CD4-positive, alpha-beta T cell treated with Interferon gamma for 1 hour (primary cell): ENCODE results near the gene SIGLEC14.

Experiments
- DNase-seq: peaks from one replicate; pipeline ENCODE4 v3.0.0-alpha.2; 2020

SIGLEC14 gene

DNA sequence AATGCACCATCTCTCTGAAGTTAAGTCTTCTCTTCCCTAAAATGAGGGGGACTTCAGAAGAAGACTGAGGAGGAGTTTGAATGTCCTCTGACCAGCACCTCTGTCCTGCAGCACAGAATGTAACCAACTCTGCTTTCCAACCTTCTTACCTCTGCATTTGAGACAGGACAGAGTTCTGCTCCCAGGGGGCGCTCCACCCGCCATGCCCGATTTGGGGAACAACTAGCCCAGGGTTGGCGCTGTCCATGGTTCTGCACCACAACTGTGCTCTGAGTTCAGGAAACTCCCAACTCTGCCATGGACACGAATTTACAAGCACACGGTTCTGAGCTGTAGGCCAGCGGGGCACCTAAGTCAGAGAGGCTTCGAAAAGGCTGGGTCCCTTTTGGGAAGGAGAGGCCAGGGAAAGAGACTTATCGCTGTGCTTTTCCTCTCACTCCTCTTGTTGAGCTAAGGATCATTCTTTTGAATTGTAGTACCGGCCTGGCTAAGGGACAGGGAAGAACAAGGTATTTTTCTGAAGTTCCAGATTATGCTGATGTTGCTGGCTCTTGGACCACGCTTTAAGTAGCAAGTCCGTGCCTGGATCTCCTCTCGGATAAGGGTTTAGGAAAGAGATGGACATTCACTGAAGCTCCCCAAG lies 38.6 kb downstream of the SIGLEC14 start:
- peak; percentile 68 for DNase-seq

DNA sequence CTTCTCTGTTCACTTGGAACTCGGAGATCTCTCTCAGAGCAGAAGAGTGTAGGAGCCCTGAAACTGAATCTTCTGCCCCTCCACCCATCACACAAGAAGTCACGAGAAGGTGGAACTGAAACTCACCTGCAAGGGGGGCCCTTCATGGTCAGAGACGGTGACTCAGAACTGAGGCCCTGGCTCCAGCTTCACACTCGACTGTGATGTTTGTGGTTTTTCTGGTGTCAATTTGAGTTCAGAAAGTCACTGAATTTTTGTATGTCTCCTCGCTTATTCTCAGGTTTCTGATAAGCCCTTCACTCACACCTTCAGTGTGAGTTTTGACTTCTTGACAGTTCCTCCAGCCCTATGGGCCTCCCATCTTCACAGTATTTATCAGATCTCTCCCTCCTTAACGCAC lies 39.5 kb downstream of the SIGLEC14 start:
- DNase-seq: peak; percentile 59

DNA sequence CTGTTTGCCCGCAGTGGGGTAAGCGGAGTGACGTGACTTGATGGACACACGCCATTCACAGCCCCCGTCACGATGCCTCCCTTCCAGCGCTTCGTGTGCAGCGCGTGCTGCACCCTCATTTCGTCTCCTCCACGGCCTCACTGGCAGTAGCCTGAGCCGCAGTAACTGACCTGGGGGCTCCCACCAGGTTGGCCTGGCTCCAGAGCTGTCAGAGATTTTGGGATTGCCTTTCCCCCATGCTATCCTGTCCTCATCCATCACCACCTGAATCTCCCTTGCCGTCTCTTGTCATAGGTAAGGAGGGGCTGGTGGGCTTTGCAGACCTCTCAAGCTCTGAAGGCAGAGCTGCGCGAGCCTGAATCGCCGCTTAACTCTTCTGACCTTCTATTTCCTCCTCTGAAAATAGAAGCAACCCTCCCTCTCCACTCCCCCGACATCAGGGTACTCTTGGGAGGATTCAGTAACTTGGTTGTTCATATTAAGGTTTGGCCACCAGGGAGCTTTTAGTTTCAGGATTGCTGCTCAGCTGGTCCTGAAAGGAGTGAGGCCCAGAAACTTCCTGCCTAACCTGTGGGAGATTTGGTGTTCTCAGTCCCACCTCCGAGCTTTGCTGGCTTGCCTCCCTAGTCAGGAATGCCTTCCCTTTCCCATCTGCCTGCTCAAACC lies 44.3 kb downstream of the SIGLEC14 start:
- no peak for DNase-seq

DNA sequence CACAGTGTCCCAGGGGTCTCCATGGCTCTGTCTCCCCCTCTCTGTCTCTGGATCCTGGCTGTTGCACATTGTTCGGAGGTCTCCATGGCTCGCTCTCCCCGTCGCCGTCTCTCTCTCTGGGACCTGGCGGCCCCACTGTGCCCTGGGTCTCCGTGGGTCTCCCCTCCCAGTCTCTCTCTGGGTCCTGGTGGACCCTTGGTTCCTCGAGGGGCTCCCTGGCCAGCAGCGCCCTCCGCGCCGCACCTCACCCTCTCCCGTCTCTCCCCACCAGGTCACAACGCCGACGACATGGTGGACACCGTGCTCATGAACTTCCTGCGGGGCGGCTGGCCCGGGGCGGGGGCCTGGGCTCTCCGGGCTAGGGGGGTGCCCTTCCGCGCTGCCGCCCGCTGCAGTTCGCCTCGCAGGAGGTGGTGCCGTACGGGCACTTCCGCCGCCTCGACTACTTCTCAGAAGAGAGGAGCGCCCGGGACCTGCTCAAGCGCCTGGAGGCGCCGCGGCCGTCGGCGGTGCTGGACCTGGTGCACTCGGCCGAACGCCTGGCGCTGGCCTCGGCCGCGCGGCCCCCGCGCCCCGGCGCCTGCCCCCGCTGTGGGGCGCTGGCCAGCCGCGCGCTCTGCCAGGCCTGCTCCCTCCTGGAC lies 45.6 kb downstream of the SIGLEC14 start:
- peak; percentile 21 for DNase-seq

DNA sequence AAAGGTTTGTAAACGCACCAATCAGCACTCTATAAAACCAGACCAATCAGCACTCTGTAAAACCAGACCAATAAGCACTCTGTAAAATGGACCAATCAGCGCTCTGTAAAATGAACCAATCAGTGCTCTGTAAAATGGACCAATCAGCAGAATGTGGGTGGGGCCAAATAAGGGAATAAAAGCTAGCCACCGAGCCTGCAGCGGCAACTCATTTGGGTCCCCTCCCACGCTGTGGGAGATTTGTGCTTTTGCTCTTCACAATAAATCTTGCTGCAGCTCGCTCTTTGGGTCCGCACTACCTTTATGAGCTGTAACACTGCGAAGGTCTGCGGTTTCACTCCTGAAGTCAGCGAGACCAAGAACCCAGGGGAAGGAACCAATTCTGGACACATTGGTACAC lies 47.5 kb downstream of the SIGLEC14 start:
- DNase-seq: no peak

DNA sequence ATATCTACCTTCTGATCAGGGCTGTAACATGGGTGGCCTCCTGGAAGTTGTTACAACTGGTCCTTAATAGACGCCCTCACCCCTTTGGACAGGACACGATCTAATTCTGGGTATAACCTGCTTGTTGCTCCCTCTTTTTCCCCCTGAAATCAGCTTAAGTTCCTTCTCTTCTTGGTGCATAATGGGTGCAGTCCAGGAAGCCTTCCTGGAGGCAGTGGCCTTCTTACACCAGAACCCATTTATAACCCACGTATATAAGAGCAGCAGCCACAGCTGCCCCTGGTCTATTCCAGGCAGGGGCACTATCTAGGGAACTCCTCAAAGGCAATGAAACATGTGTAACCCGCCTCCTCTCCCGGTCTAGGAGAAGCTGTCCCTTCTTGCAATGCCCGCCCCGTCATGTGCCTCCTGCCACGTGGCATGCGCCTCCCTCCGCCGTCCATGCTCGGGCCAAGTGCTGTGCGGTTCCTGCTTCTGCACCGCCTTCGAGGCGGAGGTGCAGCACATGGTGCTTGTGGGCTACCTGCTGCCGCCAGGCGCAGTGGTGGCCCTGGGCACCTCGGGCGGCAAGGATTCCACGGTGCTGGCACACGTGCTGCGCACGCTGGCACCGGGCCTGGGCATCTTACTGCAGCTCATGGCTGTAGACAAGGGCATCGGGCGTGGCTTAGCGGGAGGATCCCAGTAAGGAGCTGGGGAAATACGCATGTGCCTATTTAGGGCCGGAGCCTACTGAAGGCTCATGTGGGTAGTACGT lies 48.3 kb downstream of the SIGLEC14 start:
- no peak for DNase-seq

DNA sequence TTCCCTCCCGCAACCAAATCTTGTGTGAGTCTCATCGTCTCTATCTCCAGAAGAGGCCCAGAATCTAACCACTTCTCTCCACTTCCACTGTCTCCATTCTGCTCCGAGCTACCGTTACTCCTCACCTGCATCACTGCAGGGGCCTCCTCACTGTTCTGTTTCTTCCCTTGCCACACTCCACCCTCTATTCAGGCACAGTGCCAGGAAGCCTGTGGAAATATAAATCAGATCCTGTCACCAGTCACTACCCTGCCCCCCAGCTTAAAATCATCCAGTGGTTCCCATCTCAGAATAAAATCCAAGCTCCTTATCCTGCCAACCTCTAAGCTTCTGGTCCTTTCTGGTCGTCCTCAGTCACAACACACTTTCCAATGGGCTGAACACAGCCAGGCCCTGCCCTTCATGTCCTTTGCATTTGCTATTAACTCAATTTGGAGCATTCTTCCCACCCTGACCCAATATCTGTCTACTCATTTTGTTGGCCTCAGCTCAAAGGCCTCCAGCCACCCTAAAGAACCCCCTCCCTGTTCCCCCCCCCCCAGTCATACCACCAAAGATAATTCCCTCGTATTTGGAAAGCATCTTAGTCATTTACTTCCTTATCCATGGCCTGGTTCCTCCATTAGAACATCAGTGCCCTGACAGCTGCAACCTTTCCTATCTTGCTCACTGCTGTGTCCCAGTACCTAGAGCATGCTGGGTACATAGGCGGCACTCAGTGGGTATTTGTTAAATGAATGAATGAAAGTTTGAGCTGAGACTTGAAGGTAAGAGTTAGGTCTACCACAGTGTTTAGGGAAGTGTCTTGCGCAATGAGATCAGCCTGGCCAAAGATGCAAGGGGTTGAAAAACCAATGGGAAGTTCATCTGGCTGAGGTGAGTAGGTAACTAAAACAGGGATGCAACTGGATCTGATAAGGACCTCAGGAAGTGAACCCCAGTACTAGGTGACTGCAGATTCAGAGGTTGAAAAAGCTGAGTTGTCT lies 51.1 kb downstream of the SIGLEC14 start:
- no peak for DNase-seq

DNA sequence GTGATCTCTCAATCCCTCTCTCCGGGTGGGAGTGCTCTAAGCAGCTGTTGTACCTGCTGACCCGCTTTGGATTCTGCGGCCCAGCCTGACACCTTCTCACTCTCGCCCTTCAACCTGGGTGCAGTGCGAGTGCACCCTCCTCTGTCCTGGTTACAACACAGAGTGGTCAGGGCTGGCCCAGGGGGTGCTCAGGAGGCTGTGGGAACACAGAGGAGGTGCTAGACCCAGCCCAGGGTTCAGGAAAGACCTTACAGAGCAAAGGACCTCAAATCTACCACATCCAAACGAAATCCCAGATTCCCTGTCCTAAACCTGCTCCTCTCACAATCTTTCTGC lies 51.9 kb downstream of the SIGLEC14 start:
- DNase-seq: no peak

DNA sequence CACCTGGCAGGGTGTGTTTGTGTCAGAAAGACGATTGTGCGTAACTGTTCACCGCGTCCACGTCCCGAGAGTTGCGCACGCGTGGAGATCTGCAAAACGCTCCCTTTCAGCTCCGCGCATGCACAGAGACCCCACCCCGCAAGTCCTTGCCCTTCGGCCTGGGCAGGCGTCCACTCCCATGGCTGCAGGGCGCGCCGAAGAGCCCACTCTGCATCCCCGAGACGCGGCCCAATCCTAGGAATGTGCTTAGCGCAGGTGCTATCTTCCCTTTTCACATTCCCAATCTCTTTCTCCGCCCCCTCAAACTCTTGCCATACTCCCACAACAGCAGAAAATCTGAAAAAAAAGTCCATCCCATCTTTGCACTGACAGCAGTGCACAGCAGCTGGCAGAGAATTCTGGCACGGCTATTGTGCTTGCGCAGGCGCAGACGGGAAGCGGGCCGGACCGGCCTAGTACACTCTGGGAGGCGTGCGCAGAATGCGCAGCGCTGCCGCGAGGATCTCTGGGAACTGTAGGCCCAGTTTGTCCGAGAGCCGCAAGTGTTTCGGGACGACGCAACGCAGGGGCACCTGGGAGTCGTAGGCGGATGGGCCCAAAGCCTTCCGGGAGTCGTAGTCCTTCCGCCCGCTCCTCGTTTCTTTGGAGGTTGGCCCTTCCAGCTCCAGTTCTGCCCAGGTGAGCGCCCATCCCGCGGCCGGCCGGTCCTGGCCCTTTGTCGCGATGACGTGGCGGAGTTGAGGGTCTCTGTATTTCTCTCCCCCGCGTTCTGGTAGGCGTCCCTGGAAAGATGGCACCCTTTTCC lies 52.5 kb downstream of the SIGLEC14 start:
- DNase-seq: peak; percentile 96

DNA sequence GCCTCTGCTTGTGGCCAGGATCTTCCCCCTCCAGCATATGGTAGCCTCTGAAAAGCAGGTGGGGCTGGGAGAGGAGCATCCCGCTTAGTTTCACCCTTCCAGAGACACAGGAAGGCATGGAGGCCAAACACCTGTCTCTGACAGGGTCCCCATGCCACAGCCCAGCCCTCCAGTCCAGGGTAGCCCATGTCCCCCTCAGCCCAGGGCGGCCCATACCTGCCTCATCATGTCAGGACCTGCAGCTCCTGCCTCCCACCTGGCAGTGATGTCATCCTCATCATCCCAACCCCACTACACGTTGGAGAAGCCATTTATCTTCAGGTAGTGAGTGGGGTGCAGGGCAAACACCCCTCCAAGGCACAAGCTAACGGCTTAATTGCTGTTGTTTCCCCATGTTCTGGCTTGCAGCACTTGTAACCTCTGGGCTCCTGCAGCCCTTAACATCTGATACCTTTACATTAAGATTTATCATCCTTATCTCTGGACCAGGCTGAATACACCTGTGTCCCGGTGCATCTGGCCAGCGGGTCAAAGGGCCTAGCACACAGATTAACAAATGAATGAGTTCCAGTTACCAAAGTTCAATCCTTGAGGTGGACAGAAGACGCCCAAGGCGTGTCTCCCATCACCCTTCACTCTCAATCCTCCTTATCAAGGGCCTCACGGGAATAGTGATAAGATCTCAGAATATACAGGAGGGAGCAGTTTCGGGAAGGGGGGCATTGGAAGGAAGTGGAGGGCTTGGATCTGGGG lies 53.3 kb downstream of the SIGLEC14 start:
- no peak for DNase-seq
